GM12864 (cell line): ENCODE data around the gene SCAMP1.

Source experiments
- DNase-seq: peaks from one replicate; pipeline ENCODE4 v3.0.0-alpha.2; 2011; ENCODE audit warnings: low read depth
- H3K4me3 ChIP-seq: 2 replicates; pipeline ENCODE4 v1.5.1; 2011; ENCODE audit warnings: mild to moderate bottlenecking, low read depth, low read length, control low read depth
- TF ChIP-seq, protein P1 (sequence below): IDR thresholded peaks from 2 replicates; pipeline ENCODE4 v1.5.1; 2011; ENCODE audit warnings: low read depth, mild to moderate bottlenecking, moderate library complexity, low read length, control low read depth, inconsistent platforms; ENCODE audit errors: missing control alignments

Gene SCAMP1

DNA sequence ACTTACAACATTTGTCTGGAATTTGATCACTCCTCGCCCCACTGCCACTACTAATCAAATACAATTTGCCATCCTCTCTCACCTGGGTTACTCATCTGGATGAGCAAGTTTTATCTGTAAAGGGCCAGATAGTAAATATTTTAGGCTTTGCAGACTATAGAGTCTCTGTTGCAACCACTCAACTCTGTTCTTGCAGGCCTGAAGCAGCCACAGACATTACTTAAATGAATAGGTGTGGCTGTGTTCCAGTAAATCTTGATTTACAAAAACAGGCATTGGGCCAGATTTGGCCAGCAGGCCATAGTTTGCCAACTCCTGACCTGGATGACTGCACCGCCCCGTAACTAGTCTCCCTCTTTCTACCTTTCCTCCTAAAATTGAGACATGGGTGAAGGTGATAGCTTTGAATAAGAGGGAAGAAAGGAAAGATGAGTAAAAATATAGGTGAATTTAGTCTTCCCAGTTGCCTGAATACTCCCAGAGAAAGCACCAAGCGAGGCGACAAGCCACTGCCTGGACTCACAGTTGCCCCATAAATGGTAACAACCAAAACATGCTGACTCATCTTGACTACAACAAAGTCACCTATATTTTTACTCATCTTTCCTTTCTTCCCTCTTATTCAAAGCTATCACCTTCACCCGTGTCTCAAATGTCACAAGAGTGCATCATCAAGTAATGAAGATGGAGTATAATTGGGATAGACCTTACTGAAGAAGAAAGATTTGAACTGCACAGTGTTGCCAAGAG is 32.5 kb upstream of the SCAMP1 start:
- TF ChIP-seq, protein P1, sequence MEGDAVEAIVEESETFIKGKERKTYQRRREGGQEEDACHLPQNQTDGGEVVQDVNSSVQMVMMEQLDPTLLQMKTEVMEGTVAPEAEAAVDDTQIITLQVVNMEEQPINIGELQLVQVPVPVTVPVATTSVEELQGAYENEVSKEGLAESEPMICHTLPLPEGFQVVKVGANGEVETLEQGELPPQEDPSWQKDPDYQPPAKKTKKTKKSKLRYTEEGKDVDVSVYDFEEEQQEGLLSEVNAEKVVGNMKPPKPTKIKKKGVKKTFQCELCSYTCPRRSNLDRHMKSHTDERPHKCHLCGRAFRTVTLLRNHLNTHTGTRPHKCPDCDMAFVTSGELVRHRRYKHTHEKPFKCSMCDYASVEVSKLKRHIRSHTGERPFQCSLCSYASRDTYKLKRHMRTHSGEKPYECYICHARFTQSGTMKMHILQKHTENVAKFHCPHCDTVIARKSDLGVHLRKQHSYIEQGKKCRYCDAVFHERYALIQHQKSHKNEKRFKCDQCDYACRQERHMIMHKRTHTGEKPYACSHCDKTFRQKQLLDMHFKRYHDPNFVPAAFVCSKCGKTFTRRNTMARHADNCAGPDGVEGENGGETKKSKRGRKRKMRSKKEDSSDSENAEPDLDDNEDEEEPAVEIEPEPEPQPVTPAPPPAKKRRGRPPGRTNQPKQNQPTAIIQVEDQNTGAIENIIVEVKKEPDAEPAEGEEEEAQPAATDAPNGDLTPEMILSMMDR: no peak
- DNase-seq: no peak
- no peak overlapping the region for H3K4me3 ChIP-seq

DNA sequence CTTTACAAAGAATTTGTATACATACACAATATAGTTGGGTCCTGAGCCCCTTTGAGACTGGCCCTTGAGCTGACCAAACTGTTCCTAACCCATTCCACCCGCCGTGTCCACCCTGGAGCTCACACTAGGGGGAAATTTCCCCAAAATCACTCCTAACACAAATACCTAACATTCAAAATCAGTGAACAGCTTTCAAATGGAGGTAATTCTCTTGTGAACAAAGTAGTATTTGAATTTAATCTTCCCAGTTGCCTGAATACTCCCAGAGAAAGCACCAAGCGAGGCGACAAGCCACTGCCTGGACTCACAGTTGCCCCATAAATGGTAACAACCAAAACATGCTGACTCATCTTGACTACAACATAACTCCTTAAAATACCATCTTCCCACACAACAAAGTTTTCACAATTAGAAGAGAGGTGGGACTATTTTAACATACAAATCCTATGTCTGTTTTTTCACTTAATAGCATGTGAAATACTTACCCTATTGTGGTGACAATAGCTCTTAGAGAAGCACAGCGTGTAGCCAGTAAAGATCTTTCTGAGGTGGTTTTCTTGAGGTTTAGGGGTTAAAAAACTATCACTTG is 31.7 kb upstream of the SCAMP1 start:
- no peak overlapping the region for H3K4me3 ChIP-seq
- no peak for DNase-seq
- TF ChIP-seq, protein P1: no peak

DNA sequence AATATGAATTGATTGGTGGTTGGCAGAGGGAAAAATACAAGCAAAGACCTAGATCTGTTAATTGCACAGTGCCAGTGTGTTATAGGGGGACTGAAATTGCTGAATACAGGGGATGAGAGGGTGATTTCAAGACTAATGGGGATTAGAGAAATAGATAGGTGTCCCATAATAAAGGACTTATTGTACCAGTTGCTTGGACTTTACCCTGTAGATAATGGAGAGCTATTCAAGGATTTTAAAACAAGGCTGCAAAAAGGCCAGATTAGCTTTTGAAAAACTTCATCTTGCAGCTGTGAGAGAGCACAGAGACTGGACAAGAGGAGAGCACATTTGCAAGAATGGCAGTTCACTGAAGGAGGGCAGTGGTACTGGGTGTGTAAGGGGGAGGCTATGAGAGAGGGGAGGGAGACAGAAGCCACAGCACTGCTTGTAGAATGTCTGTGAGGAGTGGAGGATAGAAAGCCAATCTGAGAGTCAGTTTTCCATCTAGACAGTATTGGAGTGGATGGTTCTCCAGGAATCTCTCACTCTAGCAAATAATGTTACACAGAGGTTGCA is 28.8 kb upstream of the SCAMP1 start:
- no peak for DNase-seq
- TF ChIP-seq, protein P1: no peak
- no peak overlapping the region for H3K4me3 ChIP-seq

DNA sequence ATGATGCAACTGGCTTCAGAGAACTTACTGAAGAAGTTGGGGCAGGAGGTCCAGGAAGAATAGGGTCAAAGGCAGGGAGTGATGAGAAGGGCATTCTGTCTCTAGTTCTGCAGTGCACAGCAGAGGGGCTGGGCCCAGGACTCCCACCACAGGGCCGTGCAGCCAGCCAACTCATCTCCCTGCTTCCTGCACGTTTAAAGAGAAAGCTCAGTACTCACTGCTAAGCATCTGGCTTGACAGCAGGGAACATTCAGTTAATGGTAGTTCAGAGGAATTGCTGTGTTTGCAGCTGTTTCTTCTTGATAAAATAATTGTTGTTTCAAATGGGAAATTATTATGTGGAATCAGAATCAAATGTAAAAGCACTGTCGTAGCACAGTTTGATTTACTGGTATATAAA is 25.6 kb upstream of the SCAMP1 start:
- TF ChIP-seq, protein P1: no peak
- no peak overlapping the region for H3K4me3 ChIP-seq
- no peak for DNase-seq

DNA sequence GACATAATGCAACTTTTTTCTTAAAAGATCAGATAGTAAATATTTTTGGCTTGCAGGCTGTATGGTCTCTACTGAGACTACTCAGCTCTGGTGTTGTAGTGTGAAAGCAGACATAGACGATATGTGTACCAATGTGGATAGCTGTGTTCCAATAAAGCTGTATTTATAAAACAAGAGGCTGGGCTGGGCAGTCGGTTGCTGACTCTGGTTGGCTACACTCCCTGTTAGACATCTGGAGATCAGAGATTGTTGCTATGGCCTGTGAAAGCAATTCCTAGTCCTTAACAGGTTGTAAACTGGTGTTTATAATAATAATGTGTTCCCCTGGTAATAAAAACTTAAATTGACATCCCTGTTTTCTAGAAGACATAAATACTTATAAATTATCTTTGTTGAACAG is 24.4 kb upstream of the SCAMP1 start:
- TF ChIP-seq, protein P1: no peak
- H3K4me3 ChIP-seq: no peak overlapping the region
- DNase-seq: no peak

DNA sequence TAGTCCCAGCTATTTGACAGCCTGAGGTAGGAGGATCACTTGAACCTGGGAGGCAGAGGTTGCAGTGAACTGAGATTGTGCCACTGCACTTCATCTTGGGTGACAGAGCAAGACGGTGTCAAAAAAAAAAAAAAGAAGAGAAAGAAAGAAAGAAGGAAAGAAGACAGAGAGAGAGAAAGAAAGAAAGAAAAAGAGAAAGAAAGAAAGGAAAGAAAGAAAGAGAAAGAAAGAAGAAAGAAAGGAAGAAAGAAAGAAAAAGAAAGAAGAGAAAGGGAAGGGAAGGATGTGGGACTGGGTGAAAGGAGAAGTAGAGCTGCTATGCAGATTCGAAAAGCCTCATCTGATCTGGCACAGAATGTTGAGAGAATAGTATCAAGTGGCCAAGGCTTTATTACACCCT is 23.7 kb upstream of the SCAMP1 start:
- DNase-seq: no peak
- TF ChIP-seq, protein P1: no peak
- no peak overlapping the region for H3K4me3 ChIP-seq
